HepG2 (cell line): ENCODE measurements around the gene CTAG1A. TPM values are rescaled to one million over a fixed set of nuclear protein-coding genes. Genes with fewer than 3 reads are reported as not detected.

Experiments used
- BCL6 ChIP-seq: IDR thresholded peaks from 2 replicates; pipeline ENCODE4 v1.6.1; 2016; ENCODE audit warnings: missing genetic modification reagents, missing compliant biosample characterization
- HDAC6 ChIP-seq: fragments of 200-600 bp; sonication (generic); IDR thresholded peaks from 2 replicates; pipeline ENCODE4 v1.7.0; 2017; ENCODE audit warnings: mild to moderate bottlenecking, antibody characterized with exemption, low read length, low read depth
- HHEX ChIP-seq: IDR thresholded peaks from 2 replicates; pipeline ENCODE4 v1.6.1; 2016; ENCODE audit warnings: control low read depth
- HIVEP1 ChIP-seq: sonication (generic); formaldehyde crosslinking; IDR thresholded peaks from 2 replicates; pipeline ENCODE4 v1.4.0; 2020; ENCODE audit warnings: mild to moderate bottlenecking, missing genetic modification reagents
- MBD4 ChIP-seq: IDR thresholded peaks from 2 replicates; pipeline ENCODE4 v1.6.1; 2012; ENCODE audit warnings: low read length, inconsistent platforms, borderline replicate concordance
- MED1 ChIP-seq: sonication (generic); formaldehyde crosslinking; IDR thresholded peaks from 2 replicates; pipeline ENCODE4 v1.4.0; 2020; ENCODE audit warnings: missing genetic modification reagents
- MEIS2 ChIP-seq: sonication (generic); formaldehyde crosslinking; IDR thresholded peaks from 2 replicates; pipeline ENCODE4 v1.9.0; 2021; ENCODE audit warnings: mild to moderate bottlenecking, missing genetic modification reagents
- NRL ChIP-seq: sonication (generic); formaldehyde crosslinking; IDR thresholded peaks from 2 replicates; pipeline ENCODE4 v1.5.0; 2020; ENCODE audit warnings: missing genetic modification reagents, mild to moderate bottlenecking, moderate library complexity, borderline replicate concordance
- PAF1 ChIP-seq: IDR thresholded peaks from 2 replicates; pipeline ENCODE4 v1.6.1; 2016; ENCODE audit warnings: missing genetic modification reagents, missing compliant biosample characterization
- RBM22 ChIP-seq: fragments of 200-400 bp; formaldehyde crosslinking; optimal IDR thresholded peaks from 2 replicates; pipeline ENCODE3; 2017; ENCODE audit warnings: mild to moderate bottlenecking, low read length, moderate library complexity
- TMF1 ChIP-seq: sonication (generic); formaldehyde crosslinking; IDR thresholded peaks from 2 replicates; pipeline ENCODE4 v1.8.1; 2022; ENCODE audit warnings: low read depth, missing genetic modification reagents
- ZFP1 ChIP-seq: IDR thresholded peaks from 2 replicates; pipeline ENCODE4 v1.6.1; 2016
- ZNF17 ChIP-seq: sonication (generic); formaldehyde crosslinking; IDR thresholded peaks from 2 replicates; pipeline ENCODE4 v1.5.0; 2020; ENCODE audit warnings: mild to moderate bottlenecking, missing genetic modification reagents
- ZNF207 ChIP-seq: fragments of 450-650 bp; IDR thresholded peaks from 2 replicates; pipeline ENCODE4 v1.6.1; 2016; ENCODE audit warnings: antibody characterized with exemption, borderline replicate concordance
- ZNF30 ChIP-seq: sonication (generic); formaldehyde crosslinking; IDR thresholded peaks from 2 replicates; pipeline ENCODE4 v1.5.0; 2020; ENCODE audit warnings: mild to moderate bottlenecking, missing genetic modification reagents
- ZNF326 ChIP-seq: sonication (generic); formaldehyde crosslinking; IDR thresholded peaks from 2 replicates; pipeline ENCODE4 v1.4.0; 2020; ENCODE audit warnings: missing genetic modification reagents, borderline replicate concordance
- ZNF337 ChIP-seq: sonication (generic); formaldehyde crosslinking; IDR thresholded peaks from 2 replicates; pipeline ENCODE4 v1.5.1; 2020; ENCODE audit warnings: missing genetic modification reagents, low read depth, mild to moderate bottlenecking, borderline replicate concordance
- ZNF543 ChIP-seq: sonication (generic); formaldehyde crosslinking; IDR thresholded peaks from 2 replicates; pipeline ENCODE4 v1.4.0; 2020; ENCODE audit warnings: mild to moderate bottlenecking, missing genetic modification reagents
- ZNF567 ChIP-seq: sonication (generic); formaldehyde crosslinking; IDR thresholded peaks from 2 replicates; pipeline ENCODE4 v1.8.1; 2023; ENCODE audit warnings: mild to moderate bottlenecking, missing genetic modification reagents, borderline replicate concordance
- ZNF652 ChIP-seq: IDR thresholded peaks from 2 replicates; pipeline ENCODE4 v1.6.1; 2016; ENCODE audit warnings: low read depth, borderline replicate concordance
- ZNF687 ChIP-seq: sonication (generic); formaldehyde crosslinking; IDR thresholded peaks from 2 replicates; pipeline ENCODE4 v1.5.1; 2020; ENCODE audit warnings: mild to moderate bottlenecking, missing genetic modification reagents, moderate library complexity
- ZNF747 ChIP-seq: sonication (generic); formaldehyde crosslinking; IDR thresholded peaks from 2 replicates; pipeline ENCODE4 v1.8.1; 2023; ENCODE audit warnings: missing genetic modification reagents, mild to moderate bottlenecking, borderline replicate concordance
- polyA plus RNA-seq, 8 experiments: library from polyadenylated mRNA; depleted of rRNA in 3 of 8; stranded (reverse) in 7 of 8; unstranded in 1 of 8; fragments of >200 nt; fragmentation: Illumina TruSeq in 4 of 8; extraction: Trizol in 4 of 8; gene quantifications; 2 replicates each; pipeline versions ENCODE4 v1.2.1 to v1.2.3, GENCODE V29; 2011 to 2016; ENCODE audit warnings: low read depth in 4 of 8, missing spikeins in 1 of 8, mixed read lengths in 1 of 8; ENCODE audit not compliant: insufficient read depth in 1 of 8
- total RNA-seq, 5 experiments: library from RNA; depleted of rRNA; stranded (reverse); fragments of >200 nt; fragmentation: Illumina TruSeq; extraction: Trizol; gene quantifications; 2 replicates each; pipeline ENCODE4 v1.2.3, GENCODE V29; 2016; ENCODE audit warnings: low read depth in 1 of 5
- TF ChIP-seq, protein P1 (sequence below): sonication (generic); formaldehyde crosslinking; IDR thresholded peaks from 2 replicates; pipeline ENCODE4 v1.8.0; 2022; ENCODE audit warnings: mild to moderate bottlenecking, missing genetic modification reagents
- TF ChIP-seq, protein P2 (sequence below): sonication (generic); formaldehyde crosslinking; IDR thresholded peaks from 2 replicates; pipeline ENCODE4 v1.4.0; 2020; ENCODE audit warnings: missing genetic modification reagents
- TF ChIP-seq, protein P3 (sequence below): sonication (generic); formaldehyde crosslinking; IDR thresholded peaks from 2 replicates; pipeline ENCODE4 v1.4.0; 2020; ENCODE audit warnings: missing genetic modification reagents

Gene CTAG1A
- total and polyA plus RNA-seq, 2 of the 13 experiments (the other 11 are each of a cell fraction or from before 2014, with no cell fraction given) = not detected

DNA sequence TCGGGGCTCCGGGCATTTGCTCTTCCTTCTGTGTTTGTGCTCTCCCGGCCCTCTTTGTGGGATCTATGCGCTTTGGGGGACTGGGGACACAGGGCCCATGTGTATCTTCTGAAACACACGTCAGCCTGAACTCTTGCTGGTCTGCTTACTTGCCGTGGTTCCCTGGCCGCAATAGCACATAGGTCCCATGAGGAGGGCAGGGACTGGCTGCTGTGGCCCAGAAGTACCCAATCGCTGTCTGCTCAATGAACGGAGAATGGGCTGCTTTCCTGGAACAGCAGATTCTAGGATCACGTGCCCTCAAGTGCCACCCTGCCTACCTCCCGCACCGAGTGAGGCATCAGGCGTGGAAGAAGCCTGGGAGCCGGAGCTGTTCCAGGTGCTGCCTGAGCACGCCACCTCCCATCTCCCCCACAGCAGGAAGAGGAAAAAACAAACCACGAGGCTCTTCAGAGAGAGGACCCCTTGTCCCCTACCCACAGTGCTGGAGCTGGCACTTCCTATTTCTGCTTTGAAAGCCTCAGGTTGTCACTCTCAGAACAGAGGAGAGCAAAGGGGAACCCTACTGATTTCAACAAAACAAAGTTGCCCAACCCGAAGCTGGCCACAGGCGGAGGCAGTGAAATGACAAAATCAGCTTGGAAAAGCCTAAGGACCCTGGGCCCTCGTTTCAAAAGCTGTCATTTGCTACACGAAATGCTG is 42.1 kb upstream of the CTAG1A start (continued):
- TF ChIP-seq, protein P1, sequence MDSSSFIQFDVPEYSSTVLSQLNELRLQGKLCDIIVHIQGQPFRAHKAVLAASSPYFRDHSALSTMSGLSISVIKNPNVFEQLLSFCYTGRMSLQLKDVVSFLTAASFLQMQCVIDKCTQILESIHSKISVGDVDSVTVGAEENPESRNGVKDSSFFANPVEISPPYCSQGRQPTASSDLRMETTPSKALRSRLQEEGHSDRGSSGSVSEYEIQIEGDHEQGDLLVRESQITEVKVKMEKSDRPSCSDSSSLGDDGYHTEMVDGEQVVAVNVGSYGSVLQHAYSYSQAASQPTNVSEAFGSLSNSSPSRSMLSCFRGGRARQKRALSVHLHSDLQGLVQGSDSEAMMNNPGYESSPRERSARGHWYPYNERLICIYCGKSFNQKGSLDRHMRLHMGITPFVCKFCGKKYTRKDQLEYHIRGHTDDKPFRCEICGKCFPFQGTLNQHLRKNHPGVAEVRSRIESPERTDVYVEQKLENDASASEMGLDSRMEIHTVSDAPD (CRISPR knock-in tag) = no peak
- TF ChIP-seq ZNF687 (CRISPR knock-in tag) (peak; percentile 81), HIVEP1 (no peak), MBD4 (no peak), MEIS2 (CRISPR knock-in tag) (no peak), ZNF337 (CRISPR knock-in tag) (no peak), ZFP1 (CRISPR knock-in tag) (no peak), RBM22 (no peak), ZNF543 (CRISPR knock-in tag) (no peak), NRL (no peak), BCL6 (CRISPR knock-in tag) (no peak), ZNF30 (CRISPR knock-in tag) (no peak), ZNF567 (CRISPR knock-in tag) (no peak), ZNF747 (CRISPR knock-in tag) (no peak), ZNF326 (CRISPR knock-in tag) (no peak), HHEX (no peak), ZNF207 (no peak), PAF1 (CRISPR knock-in tag) (no peak), ZNF17 (no peak), TMF1 (no peak), ZNF652 (no peak), MED1 (peak; percentile 29; the same call in 1 of the 2 replicates), HDAC6 (no peak)
- TF ChIP-seq, protein P2, sequence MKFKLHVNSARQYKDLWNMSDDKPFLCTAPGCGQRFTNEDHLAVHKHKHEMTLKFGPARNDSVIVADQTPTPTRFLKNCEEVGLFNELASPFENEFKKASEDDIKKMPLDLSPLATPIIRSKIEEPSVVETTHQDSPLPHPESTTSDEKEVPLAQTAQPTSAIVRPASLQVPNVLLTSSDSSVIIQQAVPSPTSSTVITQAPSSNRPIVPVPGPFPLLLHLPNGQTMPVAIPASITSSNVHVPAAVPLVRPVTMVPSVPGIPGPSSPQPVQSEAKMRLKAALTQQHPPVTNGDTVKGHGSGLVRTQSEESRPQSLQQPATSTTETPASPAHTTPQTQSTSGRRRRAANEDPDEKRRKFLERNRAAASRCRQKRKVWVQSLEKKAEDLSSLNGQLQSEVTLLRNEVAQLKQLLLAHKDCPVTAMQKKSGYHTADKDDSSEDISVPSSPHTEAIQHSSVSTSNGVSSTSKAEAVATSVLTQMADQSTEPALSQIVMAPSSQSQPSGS (CRISPR knock-in tag) = no peak
- TF ChIP-seq, protein P3, sequence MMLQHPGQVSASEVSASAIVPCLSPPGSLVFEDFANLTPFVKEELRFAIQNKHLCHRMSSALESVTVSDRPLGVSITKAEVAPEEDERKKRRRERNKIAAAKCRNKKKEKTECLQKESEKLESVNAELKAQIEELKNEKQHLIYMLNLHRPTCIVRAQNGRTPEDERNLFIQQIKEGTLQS = no peak
